Glutamatergic neuron (in vitro differentiated cells): ENCODE measurements around the gene BTBD2. TPM values are rescaled to one million over a fixed set of nuclear protein-coding genes. Genes with fewer than 3 reads are reported as not detected.

Experiments used
- DNase-seq: peaks from one replicate; pipeline ENCODE4 v3.0.0; 2022
- H3K27ac Mint-ChIP-seq: one replicate; pipeline ENCODE4 v1.8.0; 2020; ENCODE audit warnings: mild to moderate bottlenecking, mixed read lengths, inconsistent platforms; ENCODE audit not compliant: unreplicated experiment
- H3K27me3 Mint-ChIP-seq: one replicate; pipeline ENCODE4 v1.8.0; 2020; ENCODE audit warnings: mild to moderate bottlenecking, moderate library complexity, mixed read lengths, inconsistent platforms; ENCODE audit not compliant: unreplicated experiment
- H3K36me3 Mint-ChIP-seq: one replicate; pipeline ENCODE4 v1.8.0; 2020; ENCODE audit warnings: mild to moderate bottlenecking, mixed read lengths, inconsistent platforms; ENCODE audit not compliant: unreplicated experiment
- H3K4me1 Mint-ChIP-seq: one replicate; pipeline ENCODE4 v1.8.0; 2020; ENCODE audit warnings: mild to moderate bottlenecking, low read depth, mixed read lengths, inconsistent platforms; ENCODE audit not compliant: unreplicated experiment
- H3K4me3 Mint-ChIP-seq: one replicate; pipeline ENCODE4 v1.8.0; 2020; ENCODE audit warnings: mild to moderate bottlenecking, mixed read lengths, inconsistent platforms; ENCODE audit not compliant: unreplicated experiment
- H3K9me3 Mint-ChIP-seq: one replicate; pipeline ENCODE4 v1.8.0; 2020; ENCODE audit warnings: mild to moderate bottlenecking, moderate library complexity, mixed read lengths, inconsistent platforms; ENCODE audit not compliant: unreplicated experiment
- CTCF ChIP-seq: fragments of 200-600 bp; sonication (generic); IDR thresholded peaks from one replicate; pipeline ENCODE4 v1.5.0; 2021; ENCODE audit not compliant: partially characterized antibody, unreplicated experiment
- total RNA-seq: library from RNA; stranded (reverse); fragmentation: NEBNext Ultra II Directional; extraction: Animal tissue kit (Norgen Biotek cat#: 25700); gene quantifications from one replicate; pipeline ENCODE4 v1.2.1, GENCODE V29; 2021; ENCODE audit not compliant: unreplicated experiment

BTBD2 gene
- total RNA-seq, 1 donor from 2014 or later: 70.4 TPM

GRCh38 chr19:1975162-1975480, 40.4 kb downstream of the BTBD2 start:
- no peak for TF ChIP-seq CTCF
- H3K4me3 Mint-ChIP-seq: no peak overlapping the region
- no peak for DNase-seq
- H3K27ac Mint-ChIP-seq: no peak overlapping the region
- no peaks in the 10 kb centered on the region for H3K36me3 Mint-ChIP-seq
- peaks cover 2% of the 10 kb centered on the region for H3K9me3 Mint-ChIP-seq
- no peaks in the 10 kb centered on the region for H3K4me1 Mint-ChIP-seq
- peaks cover 2% of the 10 kb centered on the region for H3K27me3 Mint-ChIP-seq

GRCh38 chr19:1974381-1975161, 40.9 kb downstream of the BTBD2 start:
- no peaks in the 10 kb centered on the region for H3K36me3 Mint-ChIP-seq
- no peak for TF ChIP-seq CTCF
- H3K9me3 Mint-ChIP-seq: peaks cover 2% of the 10 kb centered on the region
- H3K27ac Mint-ChIP-seq: no peak overlapping the region
- H3K4me3 Mint-ChIP-seq: no peak overlapping the region
- H3K27me3 Mint-ChIP-seq: peaks cover 2% of the 10 kb centered on the region
- DNase-seq: no peak
- no peaks in the 10 kb centered on the region for H3K4me1 Mint-ChIP-seq

- Mint-ChIP-seq H3K27me3 (peaks cover 5% of the 10 kb centered on the region), H3K36me3 (no peaks in the 10 kb centered on the region), H3K4me3 (no peak overlapping the region), H3K27ac (no peak overlapping the region), H3K4me1 (no peaks in the 10 kb centered on the region), H3K9me3 (peaks cover 4% of the 10 kb centered on the region)
- DNase-seq: no peak
- no peak for TF ChIP-seq CTCF
These were observed 44.6 kb downstream of the BTBD2 start for GRCh38 chr19:1970806-1971502.

GRCh38 chr19:1970003-1970805, 45.3 kb downstream of the BTBD2 start:
- H3K9me3 Mint-ChIP-seq: peaks cover 4% of the 10 kb centered on the region
- H3K4me1 Mint-ChIP-seq: no peaks in the 10 kb centered on the region
- H3K36me3 Mint-ChIP-seq: no peaks in the 10 kb centered on the region
- peaks cover 5% of the 10 kb centered on the region for H3K27me3 Mint-ChIP-seq
- H3K27ac Mint-ChIP-seq: peak overlapping the region; percentile 48
- no peak for DNase-seq
- no peak overlapping the region for H3K4me3 Mint-ChIP-seq
- TF ChIP-seq CTCF: no peak
